ENCODE results near the gene TMEM205. TPM values are rescaled to one million over a fixed set of nuclear protein-coding genes. Genes with fewer than 3 reads are reported as not detected.
"Not testable (repeated sequence)": the region's sequence is repeated elsewhere in the genome, so short reads cannot be mapped to it uniquely, and the experiment has no call there.

Gene TMEM205
- polyA plus RNA-seq, 1 donor from 2014 or later = 101 TPM

- Mint-ChIP-seq H3K4me1 (peaks cover 24 to 29% (median 26%) of the 10 kb centered on the region in 3 donors), H3K36me3 (no peaks in the 10 kb centered on the region), H3K27ac (peak overlapping the region in 1 of 3 donors; percentile 15), H3K9me3 (no peaks in the 10 kb centered on the region), H3K4me3 (peak overlapping the region in 1 of 4 donors; percentile 58), H3K27me3 (peaks cover 14% of the 10 kb centered on the region)
Measured at GRCh38 chr19:11321191-11322126, 24.6 kb downstream of the TMEM205 start.

DNA sequence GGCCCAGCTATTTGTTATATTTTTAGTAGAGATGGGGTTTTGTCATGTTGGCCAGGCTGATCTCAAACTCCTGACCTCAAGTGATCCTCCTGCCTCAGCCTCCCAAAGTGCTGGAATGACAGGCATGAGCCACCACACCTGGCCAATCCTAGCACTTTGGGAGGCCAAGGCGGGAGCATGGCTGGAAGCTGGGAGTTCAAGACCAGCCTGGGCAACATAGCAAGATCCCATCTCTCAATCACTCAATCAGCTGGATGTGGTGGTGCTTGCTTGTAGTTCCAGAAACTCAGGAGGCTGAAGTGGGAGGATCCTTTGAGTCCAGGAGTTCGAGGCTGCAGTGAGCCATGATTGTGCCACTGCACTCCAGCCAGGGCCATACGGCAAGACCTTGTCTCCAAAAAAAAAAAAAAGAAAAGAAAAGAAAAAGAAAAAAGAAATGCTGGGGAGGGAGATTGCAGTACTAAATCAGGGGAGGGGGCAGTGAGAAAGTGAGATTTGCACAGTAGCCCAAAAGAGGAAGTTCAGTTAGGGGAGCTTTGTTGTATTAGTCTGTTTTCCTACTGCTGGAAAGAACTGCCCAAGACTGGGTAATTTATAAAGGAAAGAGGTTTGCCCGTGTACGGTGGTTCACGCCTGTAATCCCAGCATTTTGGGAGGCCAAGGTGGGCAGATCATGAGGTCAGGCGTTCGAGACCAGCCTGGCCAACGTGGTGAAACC, 25.6 kb downstream of the TMEM205 start:
- Mint-ChIP-seq H3K4me1 (peaks cover 24 to 29% (median 26%) of the 10 kb centered on the region in 3 donors), H3K4me3 (peak overlapping the region in 1 of 4 donors; percentile 18), H3K27me3 (peaks cover 14% of the 10 kb centered on the region)
- not testable (repeated sequence) for H3K27ac Mint-ChIP-seq, H3K36me3 Mint-ChIP-seq, H3K9me3 Mint-ChIP-seq

GRCh38 chr19:11306337-11306736, 39.7 kb downstream of the TMEM205 start:
- Mint-ChIP-seq H3K4me3 (no peak overlapping the region), H3K9me3 (peaks cover 0 to 2% (median 0%) of the 10 kb centered on the region in 3 donors), H3K27ac (no peak overlapping the region), H3K36me3 (no peaks in the 10 kb centered on the region), H3K27me3 (peaks cover 7% of the 10 kb centered on the region), H3K4me1 (no peaks in the 10 kb centered on the region)

DNA sequence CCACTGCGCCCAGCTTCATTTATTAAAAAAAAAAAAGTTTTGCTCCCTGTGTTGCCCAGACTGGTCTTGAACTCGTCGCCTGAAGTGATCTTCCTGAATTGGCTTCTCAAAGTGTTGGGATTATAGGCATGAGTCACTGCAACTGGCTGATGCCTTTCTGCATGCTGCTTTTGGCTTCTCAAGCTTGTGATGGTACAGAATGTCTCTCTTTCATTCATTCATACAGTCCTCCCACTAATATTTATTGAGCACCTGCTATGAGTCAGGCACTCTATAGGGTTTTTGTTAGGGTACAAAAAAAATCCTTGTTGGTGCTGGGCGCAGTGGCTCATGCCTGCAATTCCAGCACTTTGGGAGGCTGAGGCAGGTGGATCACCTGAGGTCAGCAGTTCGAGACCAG, 41.1 kb downstream of the TMEM205 start:
- Mint-ChIP-seq H3K27me3 (peaks cover 4% of the 10 kb centered on the region), H3K4me1 (no peaks in the 10 kb centered on the region), H3K36me3 (no peaks in the 10 kb centered on the region), H3K4me3 (no peak overlapping the region), H3K9me3 (peaks cover 0 to 1% (median 0%) of the 10 kb centered on the region in 3 donors), H3K27ac (no peak overlapping the region)

DNA sequence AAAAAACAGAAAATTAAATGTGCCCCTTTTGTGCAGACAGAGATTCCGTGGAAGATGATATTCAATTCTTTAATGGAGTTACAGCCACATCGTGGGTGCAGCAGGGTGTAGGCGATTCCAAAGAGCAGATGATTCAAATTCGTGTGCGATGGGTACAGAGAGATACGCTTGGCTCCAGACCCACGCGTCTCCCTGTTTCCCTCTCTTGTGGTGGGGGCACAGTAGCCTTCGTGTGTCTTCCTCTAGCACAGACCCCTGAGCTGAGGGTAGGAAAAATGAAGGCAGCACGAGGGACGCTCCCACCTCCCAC, 45.3 kb downstream of the TMEM205 start:
- H3K4me1 Mint-ChIP-seq = no peaks in the 10 kb centered on the region
- no peaks in the 10 kb centered on the region for H3K36me3 Mint-ChIP-seq
- H3K27ac Mint-ChIP-seq = no peak overlapping the region
- H3K4me3 Mint-ChIP-seq = no peak overlapping the region
- no peaks in the 10 kb centered on the region for H3K9me3 Mint-ChIP-seq
- peaks cover 2% of the 10 kb centered on the region for H3K27me3 Mint-ChIP-seq

DNA sequence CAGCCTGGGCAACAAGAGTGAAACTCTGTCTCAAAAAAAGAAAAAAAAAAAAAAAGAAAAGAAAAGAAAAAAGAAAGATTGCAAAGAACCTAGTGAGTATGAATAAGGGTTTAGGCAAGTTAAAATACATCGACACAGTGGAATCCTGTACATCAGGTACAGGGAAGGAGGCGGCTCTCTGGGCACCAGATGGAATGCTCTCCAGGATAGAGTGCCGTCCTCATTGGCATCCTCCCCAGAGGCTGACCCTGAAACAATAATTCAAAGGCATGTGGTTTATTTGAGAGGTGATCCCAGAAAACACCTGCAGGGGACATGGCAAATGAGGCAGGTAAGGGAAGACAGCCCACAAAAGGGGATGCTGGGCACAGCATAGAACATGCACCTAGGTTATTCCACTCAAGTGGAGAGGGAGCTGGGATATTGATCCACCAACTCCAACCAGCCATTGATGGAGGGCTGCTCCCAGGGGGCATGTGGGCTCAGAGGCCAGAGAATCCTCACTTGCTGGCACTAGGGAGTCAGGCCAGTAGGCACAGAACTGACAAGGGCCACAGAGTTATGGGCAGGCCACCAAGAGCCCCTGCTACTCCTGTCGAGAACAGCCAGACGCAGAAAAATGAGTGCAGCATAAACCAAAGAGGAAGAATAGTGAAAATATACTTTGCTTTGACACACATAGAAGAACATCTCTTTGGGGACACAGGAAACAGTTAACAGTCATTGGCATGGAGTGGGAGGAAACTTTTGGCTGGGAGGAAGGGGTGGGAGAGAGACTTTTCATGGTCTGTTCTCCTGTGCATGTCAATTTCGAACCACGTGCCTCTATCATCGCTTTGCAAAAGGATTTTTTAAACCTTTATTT, 45.9 kb downstream of the TMEM205 start:
- H3K4me3 Mint-ChIP-seq = no peak overlapping the region
- H3K27ac Mint-ChIP-seq = no peak overlapping the region
- no peaks in the 10 kb centered on the region for H3K36me3 Mint-ChIP-seq

DNA sequence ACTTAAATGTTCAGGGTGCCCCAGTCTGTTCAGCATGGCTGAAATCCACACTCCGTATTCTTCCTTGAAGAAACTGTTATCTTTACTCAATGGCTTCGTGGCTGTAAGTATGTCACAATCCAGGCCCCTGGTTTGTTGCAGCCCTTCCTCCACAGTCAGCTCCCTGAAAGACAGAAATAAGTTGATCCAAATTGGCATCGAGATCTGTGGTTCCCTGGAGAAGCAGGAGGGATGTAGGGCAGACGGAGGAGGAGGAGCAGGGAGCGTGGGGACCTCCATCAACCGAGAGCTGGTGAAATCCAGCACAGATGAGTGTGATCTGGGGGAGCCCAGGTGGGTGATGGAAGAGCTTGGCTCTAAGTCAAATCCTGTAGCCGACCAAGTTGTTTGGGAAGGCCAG, 49.8 kb downstream of the TMEM205 start:
- H3K4me1 Mint-ChIP-seq = peaks cover 0 to 4% (median 2%) of the 10 kb centered on the region in 3 donors
- no peaks in the 10 kb centered on the region for H3K9me3 Mint-ChIP-seq
- H3K4me3 Mint-ChIP-seq = no peak overlapping the region
- H3K36me3 Mint-ChIP-seq = no peaks in the 10 kb centered on the region
- H3K27me3 Mint-ChIP-seq = peaks cover 9% of the 10 kb centered on the region
- no peak overlapping the region for H3K27ac Mint-ChIP-seq

More for the DNA sequence above, 45.9 kb downstream of the TMEM205 start:
- Mint-ChIP-seq H3K27me3 (peaks cover 2% of the 10 kb centered on the region), H3K4me1 (no peaks in the 10 kb centered on the region), H3K9me3 (no peaks in the 10 kb centered on the region)

GRCh38 chr19:11295665-11296245, 50.3 kb downstream of the TMEM205 start, which contains the start of gene TSPAN16:
Gene TSPAN16, plus strand, starts transcription at chr19:11296160. Its CDS starts 138 bp downstream, at chr19:11296298.
- H3K4me1 Mint-ChIP-seq = peaks cover 0 to 4% (median 2%) of the 10 kb centered on the region in 3 donors
- no peak within 1 kb of the TSS for H3K27ac Mint-ChIP-seq
- H3K27me3 Mint-ChIP-seq = peaks cover 9% of the 10 kb centered on the region
- no peaks in the 10 kb centered on the region for H3K36me3 Mint-ChIP-seq
- no peaks in the 10 kb centered on the region for H3K9me3 Mint-ChIP-seq
- no peak within 1 kb of the TSS for H3K4me3 Mint-ChIP-seq

DNA sequence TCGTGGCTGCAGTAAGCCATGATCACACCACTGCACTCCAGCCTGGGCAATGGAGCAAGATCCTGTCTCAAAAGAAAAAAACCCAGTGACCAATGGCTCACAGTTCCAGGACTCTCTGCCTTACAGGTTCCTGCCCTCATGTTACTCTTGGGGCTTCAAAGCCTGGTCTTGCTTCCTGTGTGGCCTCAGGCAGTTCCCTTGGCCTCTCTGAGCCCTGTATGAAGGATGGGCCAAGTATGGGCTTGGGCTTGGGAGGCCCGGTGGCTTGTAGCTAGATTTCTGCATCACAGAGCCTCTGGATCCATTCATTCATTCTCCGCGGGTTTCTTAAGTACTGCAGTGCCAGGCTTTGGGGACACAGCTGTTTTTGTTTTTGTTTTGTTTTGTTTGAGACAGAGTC, 50.9 kb downstream of the TMEM205 start:
- Mint-ChIP-seq H3K27ac (no peak overlapping the region), H3K27me3 (peaks cover 9% of the 10 kb centered on the region), H3K36me3 (no peaks in the 10 kb centered on the region), H3K9me3 (no peaks in the 10 kb centered on the region), H3K4me3 (no peak overlapping the region), H3K4me1 (peaks cover 0 to 4% (median 2%) of the 10 kb centered on the region in 3 donors)

GRCh38 chr19:11293433-11294389, 52.4 kb downstream of the TMEM205 start:
- peak overlapping the region in 2 of 4 donors; percentile 9 to 43 for H3K4me3 Mint-ChIP-seq

More at GRCh38 chr19:11293433-11294389, 52.4 kb downstream of the TMEM205 start:
- peaks cover 11% of the 10 kb centered on the region for H3K27me3 Mint-ChIP-seq
- no peaks in the 10 kb centered on the region for H3K9me3 Mint-ChIP-seq
- no peak overlapping the region for H3K27ac Mint-ChIP-seq
- peaks cover 0 to 4% (median 4%) of the 10 kb centered on the region in 3 donors for H3K4me1 Mint-ChIP-seq
- no peaks in the 10 kb centered on the region for H3K36me3 Mint-ChIP-seq

Other genes with a start within 250 kb of the TMEM205 start
- gene SPC24, start 190.5 kb downstream of the TMEM205 start, polyA plus RNA-seq = not detected
- gene KANK2, start 148.7 kb downstream of the TMEM205 start, polyA plus RNA-seq = not detected
- gene ANGPTL8, start 106.6 kb downstream of the TMEM205 start, polyA plus RNA-seq = not detected
- gene DOCK6, start 83.7 kb downstream of the TMEM205 start, polyA plus RNA-seq = 1.6 TPM
- not detected for gene TSPAN16, start 50.1 kb downstream of the TMEM205 start, polyA plus RNA-seq
- gene RAB3D, start 6.6 kb downstream of the TMEM205 start, polyA plus RNA-seq = 2.7 TPM
- 24.1 TPM for gene CCDC159, start 251 bp upstream of the TMEM205 start, polyA plus RNA-seq
- gene PLPPR2, start 9.2 kb upstream of the TMEM205 start, polyA plus RNA-seq = 1.9 TPM
- gene SWSAP1, start 28.4 kb upstream of the TMEM205 start, polyA plus RNA-seq = 6.4 TPM
- 8.1 TPM for gene EPOR, start 38.0 kb upstream of the TMEM205 start, polyA plus RNA-seq
- 2.4 TPM for gene RGL3, start 73.0 kb upstream of the TMEM205 start, polyA plus RNA-seq
- 0.89 TPM for gene ODAD3, start 88.9 kb upstream of the TMEM205 start, polyA plus RNA-seq
- gene PRKCSH, start 89.4 kb upstream of the TMEM205 start, polyA plus RNA-seq = 77.5 TPM
- not detected for gene ELAVL3, start 134.8 kb upstream of the TMEM205 start, polyA plus RNA-seq
- gene ZNF653, start 159.6 kb upstream of the TMEM205 start, polyA plus RNA-seq = 4.3 TPM
- 38.7 TPM for gene ECSIT, start 182.9 kb upstream of the TMEM205 start, polyA plus RNA-seq
- not detected for gene CNN1, start 192.6 kb upstream of the TMEM205 start, polyA plus RNA-seq
- 183 TPM for gene ELOF1, start 213.0 kb upstream of the TMEM205 start, polyA plus RNA-seq
- 109 TPM for gene ACP5, start 231.4 kb upstream of the TMEM205 start, polyA plus RNA-seq